ENCODE data around the gene FTCD. TPM values are rescaled to one million over a fixed set of nuclear protein-coding genes. Genes with fewer than 3 reads are reported as not detected.

FTCD gene
- total RNA-seq, 1 experiment from 2014 or later: 6.7 TPM

GRCh38 chr21:46088189-46088588 is 67.2 kb downstream of the FTCD start:
- Histone ChIP-seq H3K56ac (ENCODE audit: insufficient read length, low read depth, low read length) (no peak overlapping the region), H3K79me2 (ENCODE audit: insufficient read depth, low read length) (no peaks in the 10 kb centered on the region), H3T11ph (ENCODE audit: low read length) (no peak overlapping the region), H2BK20ac (ENCODE audit: low read depth, low read length, poor library complexity, severe bottlenecking) (no peak overlapping the region), H2AFZ (ENCODE audit: low read length) (no peak overlapping the region), H4K8ac (replicated peaks; ENCODE audit: insufficient read length, low read depth, low read length) (no peak overlapping the region), H4K20me1 (ENCODE audit: control insufficient read depth, insufficient read depth, insufficient read length) (no peaks in the 10 kb centered on the region), H3K4me2 (ENCODE audit: insufficient read depth, insufficient read length, low read length) (no peak overlapping the region), H2BK15ac (ENCODE audit: low read depth, low read length) (no peak overlapping the region), H3K9me3 (ENCODE audit: control insufficient read depth, low read depth, low read length) (peaks cover 11% of the 10 kb centered on the region), H3K27ac (ENCODE audit: insufficient read length, low read depth, low read length) (no peak overlapping the region), H4K5ac (ENCODE audit: insufficient read length, low read depth, low read length) (no peak overlapping the region), H3K4me1 (ENCODE audit: insufficient read depth, low read length) (no peaks in the 10 kb centered on the region), H3K23me2 (ENCODE audit: insufficient read length, low read depth, low read length, poor library complexity, severe bottlenecking) (no peaks in the 10 kb centered on the region), H3K79me1 (ENCODE audit: insufficient read depth, low read depth, low read length, poor library complexity, severe bottlenecking) (no peaks in the 10 kb centered on the region), H3K18ac (ENCODE audit: insufficient read length, low read depth, low read length) (no peak overlapping the region), H3K23ac (ENCODE audit: insufficient read length, low read depth, low read length) (no peak overlapping the region), H4K91ac (ENCODE audit: insufficient read length, low read depth, low read length) (no peak overlapping the region), H2AK5ac (ENCODE audit: insufficient read length, low read length) (no peak overlapping the region), H2BK12ac (ENCODE audit: insufficient read length, low read depth, low read length) (no peak overlapping the region), H2BK5ac (ENCODE audit: insufficient read length, low read length) (no peak overlapping the region), H3K27me3 (ENCODE audit: insufficient read depth, low read length) (no peaks in the 10 kb centered on the region), H2BK120ac (ENCODE audit: low read depth, low read length, poor library complexity, severe bottlenecking) (no peak overlapping the region), H3K9ac (ENCODE audit: extremely low read depth, insufficient read length, low read length) (no peak overlapping the region), H3K4ac (ENCODE audit: low read depth, low read length) (no peak overlapping the region), H3K14ac (ENCODE audit: insufficient read depth, low read length) (no peak overlapping the region)
- Mint-ChIP-seq H3K9me3 (peaks cover 47 to 56% of the 10 kb centered on the region in 2 experiments), H3K4me1 (peaks cover 0 to 2% of the 10 kb centered on the region in 2 experiments; a peak in 1 of 4 replicates), H3K27me3 (ENCODE audit: low read depth) (peaks cover 4% of the 10 kb centered on the region), H3K4me3 (no peak overlapping the region), H3K27ac (no peak overlapping the region), H3K36me3 (ENCODE audit: insufficient read depth in 1 of 3, low read depth in 3 of 3) (peaks cover 14 to 20% (median 18%) of the 10 kb centered on the region in 3 experiments)
- no peak for DNase-seq
- WGBS (ENCODE audit: extremely low coverage, insufficient read length, low lambda C conversion rate): no CpG with 5 or more reads among the region's 2 CpGs
- no peak for TF ChIP-seq CTCF (conservative IDR thresholded peaks at IDR 0.05)
